HG03135 (cell line): ENCODE data around the gene ZNF320.
A peak's percentile ranks its signal among the peaks of the same experiment; 100 is the strongest.
"Not testable (repeated sequence)": the region's sequence is repeated elsewhere in the genome, so short reads cannot be mapped to it uniquely, and the experiment has no call there.

Source experiments
- ATAC-seq: cut with Tn5 transposase; IDR thresholded peaks from one replicate; pipeline ENCODE4 v1.9.1; 2021; ENCODE audit warnings: mild to moderate bottlenecking, moderate library complexity; ENCODE audit not compliant: unreplicated experiment

The ZNF320 gene

GRCh38 chr19:52922841-52923777 is 25.7 kb upstream of the ZNF320 start, which contains the start of gene ZNF888:
TSS of gene ZNF888 (minus strand) at chr19:52923428. CDS start at chr19:52917873, 5,555 bp downstream.
- ATAC-seq, result peak; percentile 98

- ATAC-seq, result no peak
Measured at GRCh38 chr19:52917531-52917930, 20.1 kb upstream of the ZNF320 start.

GRCh38 chr19:52910648-52911047 is 13.2 kb upstream of the ZNF320 start:
- ATAC-seq, result no peak

- not testable (repeated sequence) for ATAC-seq
Measured at GRCh38 chr19:52904052-52904780, 6.8 kb upstream of the ZNF320 start.

GRCh38 chr19:52901842-52902241 is 4.4 kb upstream of the ZNF320 start:
- no peak for ATAC-seq

- not testable (repeated sequence) for ATAC-seq
Measured at GRCh38 chr19:52898596-52898995, 1.2 kb upstream of the ZNF320 start.

- ATAC-seq, result no peak
Measured at GRCh38 chr19:52898101-52898500, 666 bp upstream of the ZNF320 start.

- ATAC-seq, result no peak
Measured at GRCh38 chr19:52896431-52897137, 851 bp downstream of the ZNF320 start.

- no peak for ATAC-seq
Measured at GRCh38 chr19:52891336-52891735, 6.1 kb downstream of the ZNF320 start.

GRCh38 chr19:52889931-52890330 is 7.5 kb downstream of the ZNF320 start:
- no peak for ATAC-seq

GRCh38 chr19:52889076-52889475 is 8.4 kb downstream of the ZNF320 start:
- no peak for ATAC-seq

GRCh38 chr19:52880895-52881389 is 16.5 kb downstream of the ZNF320 start:
- no peak for ATAC-seq

GRCh38 chr19:52872996-52873395 is 24.4 kb downstream of the ZNF320 start:
- ATAC-seq, result not testable (repeated sequence)

- no peak for ATAC-seq
Measured at GRCh38 chr19:52871466-52871865, 26.0 kb downstream of the ZNF320 start.

- not testable (repeated sequence) for ATAC-seq
Measured at GRCh38 chr19:52868031-52868430, 29.4 kb downstream of the ZNF320 start.

GRCh38 chr19:52857378-52858191 is 39.9 kb downstream of the ZNF320 start, which contains the start of gene ZNF468:
TSS of gene ZNF468 (minus strand) at chr19:52857619. CDS start at chr19:52854272, 3,347 bp downstream.
- peak; percentile 97 for ATAC-seq

GRCh38 chr19:52856540-52857377 is 40.7 kb downstream of the ZNF320 start:
- ATAC-seq, result peak; percentile 7
